AG04449 (cell line): Measurements from ENCODE around the gene ADAM15.

Source experiments
- CTCF ChIA-PET: fragments of 350-600 bp; formaldehyde crosslinking; extraction: SDS; loops from one replicate; lab custom pipeline; 2021; ENCODE audit warnings: antibody characterized with exemption; lab: Yijun Ruan, JAX
- POLR2A ChIA-PET: fragments of 400-600, 350-600 bp; formaldehyde crosslinking; extraction: SDS; loops from one replicate; lab custom pipeline; 2020; ENCODE audit warnings: antibody characterized with exemption, inconsistent platforms; lab: Yijun Ruan, JAX
- DNase-seq: peaks from one replicate; pipeline ENCODE4 v3.0.0-alpha.2; 2010; ENCODE audit warnings: low read depth, low spot score
- H3K4me3 ChIP-seq: 2 replicates; pipeline ENCODE4 v1.5.1; 2011; ENCODE audit warnings: low read depth, mild to moderate bottlenecking, control low read depth, low read length
- CTCF ChIP-seq: IDR thresholded peaks from one replicate; pipeline ENCODE4 v1.5.1; 2011; ENCODE audit warnings: mild to moderate bottlenecking, moderate library complexity, low read length, control low read depth, inconsistent platforms; ENCODE audit not compliant: insufficient read depth; ENCODE audit errors: missing control alignments

ADAM15 gene

GRCh38 chr1:155019377-155020245, 31.5 kb upstream of the ADAM15 start:
- ChIA-PET CTCF (interaction anchor here (0.7 to 10.5 kb wide), 15 partner anchors 9 to 192 kb away, joined by 3 to 244 read pairs (median 5); partner anchors contain the start of genes ADAM15, DCST1, DCST2 and KRTCAP2), POLR2A (interaction anchor here (1.5 kb wide), 1 partner anchor 49 kb away, joined by 5 read pairs; the partner anchor contains the start of gene SHC1)
- TF ChIP-seq CTCF: no peak
- no peak for DNase-seq
- H3K4me3 ChIP-seq: no peak overlapping the region

GRCh38 chr1:155022136-155022926, 28.8 kb upstream of the ADAM15 start:
- TF ChIP-seq CTCF: no peak
- CTCF ChIA-PET: interaction anchor here (0.9 to 10.5 kb wide), 9 partner anchors 9 to 77 kb away, joined by 3 to 244 read pairs (median 4); partner anchors contain the start of genes ADAM15, LENEP, PBXIP1 and ZBTB7B
- no peak for DNase-seq
- POLR2A ChIA-PET: no interaction called here
- H3K4me3 ChIP-seq: no peak overlapping the region

- ChIA-PET CTCF (interaction anchor here (0.9 to 10.5 kb wide), 7 partner anchors 20 to 78 kb away, joined by 3 to 244 read pairs (median 4); partner anchors contain the start of genes ADAM15, LENEP and ZBTB7B), POLR2A (no interaction called here)
- no peak overlapping the region for H3K4me3 ChIP-seq
- no peak for DNase-seq
- TF ChIP-seq CTCF: no peak
Observed at GRCh38 chr1:155022927-155023236, 28.2 kb upstream of the ADAM15 start.

GRCh38 chr1:155023627-155024026, 27.5 kb upstream of the ADAM15 start:
- ChIA-PET CTCF (interaction anchor here (0.8 to 10.5 kb wide), 5 partner anchors 19 to 63 kb away, joined by 3 to 244 read pairs (median 9); partner anchors contain the start of genes LENEP and ZBTB7B), POLR2A (no interaction called here)
- no peak for DNase-seq
- TF ChIP-seq CTCF: no peak
- H3K4me3 ChIP-seq: no peak overlapping the region

- ChIA-PET CTCF (interaction anchor here (1.3 to 7.2 kb wide), 2 partner anchors 6 to 21 kb away, joined by 3 to 53 read pairs; no protein-coding TSS in a partner anchor), POLR2A (interaction anchor here (0.6 kb wide), 1 partner anchor 69 kb away, joined by 3 read pairs; the partner anchor contains the start of gene PBXIP1)
- DNase-seq: no peak
- TF ChIP-seq CTCF: no peak
- no peak overlapping the region for H3K4me3 ChIP-seq
Observed at GRCh38 chr1:155024315-155024714, 26.8 kb upstream of the ADAM15 start.
